Fibroblast of pulmonary artery (primary cell): ENCODE data around the gene TLR5.
"Not testable (repeated sequence)": the region's sequence is repeated elsewhere in the genome, so short reads cannot be mapped to it uniquely, and the experiment has no call there.

Experiments used
- DNase-seq: peaks from one replicate; pipeline ENCODE4 v3.0.0-alpha.2; 2010; ENCODE audit warnings: low read depth
- H3K4me3 ChIP-seq: replicated peaks from 2 replicates; pipeline ENCODE4 v1.5.1; 2011; ENCODE audit warnings: low read depth, mild to moderate bottlenecking, control low read depth, low read length, moderate library complexity
- TF ChIP-seq, protein P1 (sequence below): IDR thresholded peaks from 2 replicates; pipeline ENCODE4 v1.5.1; 2011; ENCODE audit warnings: mild to moderate bottlenecking, control low read depth, low read length, inconsistent platforms; ENCODE audit errors: missing control alignments

Gene TLR5

DNA sequence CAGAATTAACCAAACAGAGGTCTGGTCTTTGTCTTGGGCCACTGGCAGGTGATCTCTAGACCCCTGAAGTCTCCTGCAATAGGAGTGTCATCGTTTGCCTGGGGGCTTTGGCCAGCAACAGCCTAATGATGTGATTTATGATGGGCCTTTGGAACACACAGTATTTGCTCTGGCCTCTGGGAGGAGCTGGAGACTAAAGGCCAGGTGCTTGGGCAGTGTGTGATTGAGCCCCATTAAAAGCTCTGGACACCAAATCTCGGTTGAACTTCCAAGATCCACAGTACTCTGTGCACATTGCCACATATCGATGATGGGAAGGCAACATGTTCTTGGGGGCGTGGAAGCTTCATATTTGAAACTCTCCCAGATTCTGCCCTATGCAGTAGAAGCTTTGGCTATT lies 32.0 kb upstream of the TLR5 start:
- TF ChIP-seq, protein P1, sequence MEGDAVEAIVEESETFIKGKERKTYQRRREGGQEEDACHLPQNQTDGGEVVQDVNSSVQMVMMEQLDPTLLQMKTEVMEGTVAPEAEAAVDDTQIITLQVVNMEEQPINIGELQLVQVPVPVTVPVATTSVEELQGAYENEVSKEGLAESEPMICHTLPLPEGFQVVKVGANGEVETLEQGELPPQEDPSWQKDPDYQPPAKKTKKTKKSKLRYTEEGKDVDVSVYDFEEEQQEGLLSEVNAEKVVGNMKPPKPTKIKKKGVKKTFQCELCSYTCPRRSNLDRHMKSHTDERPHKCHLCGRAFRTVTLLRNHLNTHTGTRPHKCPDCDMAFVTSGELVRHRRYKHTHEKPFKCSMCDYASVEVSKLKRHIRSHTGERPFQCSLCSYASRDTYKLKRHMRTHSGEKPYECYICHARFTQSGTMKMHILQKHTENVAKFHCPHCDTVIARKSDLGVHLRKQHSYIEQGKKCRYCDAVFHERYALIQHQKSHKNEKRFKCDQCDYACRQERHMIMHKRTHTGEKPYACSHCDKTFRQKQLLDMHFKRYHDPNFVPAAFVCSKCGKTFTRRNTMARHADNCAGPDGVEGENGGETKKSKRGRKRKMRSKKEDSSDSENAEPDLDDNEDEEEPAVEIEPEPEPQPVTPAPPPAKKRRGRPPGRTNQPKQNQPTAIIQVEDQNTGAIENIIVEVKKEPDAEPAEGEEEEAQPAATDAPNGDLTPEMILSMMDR = no peak
- no peak overlapping the region for H3K4me3 ChIP-seq
- no peak for DNase-seq

DNA sequence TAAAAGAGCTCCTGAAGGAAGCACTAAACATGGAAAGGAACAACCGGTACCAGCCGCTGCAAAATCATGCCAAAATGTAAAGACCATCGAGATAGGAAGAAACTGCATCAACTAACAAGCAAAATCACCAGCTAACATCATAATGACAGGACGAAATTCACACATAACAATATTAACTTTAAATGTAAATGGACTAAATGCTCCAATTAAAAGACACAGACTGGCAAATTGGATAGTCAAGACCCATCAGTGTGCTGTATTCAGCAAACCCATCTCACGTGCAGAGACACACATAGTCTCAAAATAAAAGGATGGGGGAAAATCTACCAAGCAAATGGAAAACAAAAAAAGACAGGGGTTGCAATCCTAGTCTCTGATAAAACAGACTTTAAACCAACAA lies 26.4 kb upstream of the TLR5 start:
- DNase-seq, H3K4me3 ChIP-seq: not testable (repeated sequence)

DNA sequence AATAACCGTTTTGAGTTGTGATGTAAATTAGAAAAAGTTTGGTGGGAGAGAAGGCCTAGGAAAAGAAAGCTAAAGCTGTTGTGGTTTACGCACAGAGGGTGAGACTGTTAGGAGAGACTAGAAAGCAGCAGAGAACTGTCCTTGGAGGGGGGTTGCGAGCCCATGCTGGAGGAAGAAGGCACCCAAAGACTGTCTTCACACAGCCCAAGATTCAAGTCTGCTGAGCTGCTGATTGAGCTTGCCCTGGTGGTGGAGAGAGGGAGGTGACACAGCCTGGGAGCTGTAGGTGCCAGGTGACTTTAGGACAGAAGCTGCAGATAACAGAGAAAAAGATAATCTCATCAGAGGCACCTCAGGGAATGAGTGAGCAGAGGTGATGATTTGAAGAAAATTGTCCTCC lies 18.3 kb upstream of the TLR5 start:
- no peak for DNase-seq
- TF ChIP-seq, protein P1 = no peak
- H3K4me3 ChIP-seq = no peak overlapping the region

DNA sequence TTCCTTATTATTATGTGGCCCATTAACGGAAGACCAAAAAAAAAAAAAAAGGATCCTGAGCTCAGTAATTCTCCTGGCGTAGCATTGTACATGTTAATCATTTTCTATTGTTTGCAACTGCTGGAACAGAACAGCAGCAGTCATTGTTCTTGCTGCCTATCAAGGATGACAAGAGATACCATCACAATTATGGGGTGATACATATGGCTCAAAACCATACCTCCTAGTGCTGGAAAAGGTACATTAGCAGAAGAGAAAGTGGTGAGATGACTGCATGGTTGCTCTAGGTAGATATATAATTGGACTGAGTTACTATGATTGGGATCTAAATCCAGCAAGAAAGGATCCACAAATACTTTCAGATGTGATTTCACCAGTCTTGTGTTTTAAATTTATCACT lies 13.3 kb upstream of the TLR5 start:
- TF ChIP-seq, protein P1 = no peak
- H3K4me3 ChIP-seq = no peak overlapping the region
- no peak for DNase-seq

DNA sequence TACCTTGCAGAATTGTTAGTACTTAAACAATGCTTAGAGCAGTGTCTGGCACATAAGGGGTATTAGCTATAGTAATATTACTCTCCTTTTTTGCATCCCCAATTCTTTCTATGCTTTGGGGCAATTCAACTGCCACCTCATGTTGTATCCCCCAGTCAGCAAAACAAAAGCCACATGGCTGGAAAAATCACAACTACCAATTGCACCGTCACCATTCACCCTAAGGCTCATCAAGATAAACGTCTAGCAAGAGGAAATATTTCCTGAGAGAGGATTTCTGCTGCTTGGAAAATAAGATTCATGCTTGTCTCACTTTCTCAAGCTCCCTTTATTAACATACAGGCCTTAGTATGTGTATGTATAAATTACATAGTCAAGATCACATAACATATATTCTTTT lies 12.1 kb upstream of the TLR5 start:
- no peak overlapping the region for H3K4me3 ChIP-seq
- DNase-seq = no peak
- TF ChIP-seq, protein P1 = no peak

DNA sequence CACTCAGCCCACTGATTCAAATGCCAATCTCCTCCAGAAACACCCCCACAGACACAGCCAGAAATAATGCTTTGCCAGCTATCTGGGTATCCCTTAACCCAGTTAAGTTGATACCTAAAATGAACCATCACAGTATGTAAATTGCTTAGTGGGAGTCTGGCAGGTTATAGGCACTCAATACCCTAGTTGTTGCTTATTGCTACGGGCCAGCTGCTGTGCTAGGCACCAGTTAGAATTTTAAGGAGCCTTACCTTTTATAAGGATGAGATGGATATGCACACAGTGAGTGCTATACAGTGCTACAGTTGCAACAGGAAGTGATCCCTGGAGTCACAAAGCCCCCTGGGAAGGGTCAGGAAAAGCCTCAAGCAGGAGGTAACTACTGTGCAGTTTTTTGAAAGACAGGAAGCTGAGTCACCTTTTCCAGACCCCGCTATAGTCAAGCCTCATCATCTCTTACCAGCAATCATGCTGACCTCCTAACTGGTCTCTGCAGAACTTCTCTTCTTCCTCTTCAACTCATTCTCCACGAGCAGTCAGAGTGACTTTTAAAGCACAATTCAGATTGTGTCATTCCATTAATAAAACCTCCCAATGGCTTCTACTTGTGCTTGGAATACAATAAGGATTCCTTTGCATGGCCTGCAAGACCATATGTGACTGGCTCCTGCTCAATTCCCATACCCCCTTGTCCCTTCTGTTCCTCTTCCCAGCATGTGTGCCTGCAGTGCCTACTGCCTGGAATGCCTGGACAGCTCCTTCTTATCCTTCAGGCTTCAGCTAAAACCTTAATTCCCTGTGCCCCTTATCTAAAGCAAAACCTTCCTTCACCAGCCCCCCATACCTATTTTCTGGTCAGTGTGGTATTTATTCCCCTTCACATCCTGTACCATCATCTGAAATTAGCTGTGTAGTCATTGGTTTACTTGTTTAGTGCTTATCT lies 10.4 kb upstream of the TLR5 start:
- DNase-seq = peak; percentile 68
- TF ChIP-seq, protein P1 = no peak
- H3K4me3 ChIP-seq = no peak overlapping the region

DNA sequence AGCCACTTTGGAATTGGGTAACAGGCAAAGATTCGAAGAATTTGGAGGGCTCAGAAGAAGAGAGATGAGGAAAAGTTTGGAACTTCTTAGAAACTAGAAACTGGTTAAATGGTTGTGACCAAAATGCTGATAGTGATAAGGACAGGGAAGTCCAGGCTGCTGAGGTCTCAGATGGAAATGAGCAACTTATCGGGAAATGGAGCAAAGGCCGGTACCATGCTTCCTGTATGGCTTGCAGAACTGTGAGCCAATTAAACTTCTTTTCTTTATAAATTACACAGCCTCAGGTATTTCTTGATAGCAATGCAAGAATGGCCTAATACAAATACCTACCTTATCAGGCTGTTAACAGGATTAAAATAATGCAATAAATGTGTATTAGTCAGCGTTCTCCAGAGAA lies 9.4 kb upstream of the TLR5 start:
- H3K4me3 ChIP-seq = no peak overlapping the region
- TF ChIP-seq, protein P1 = no peak
- no peak for DNase-seq
